Astrocyte (in vitro differentiated cells and primary cell): ENCODE results near the gene ADGRE2. TPM values are rescaled to one million over a fixed set of nuclear protein-coding genes. Genes with fewer than 3 reads are reported as not detected.
"Not testable (repeated sequence)": the region's sequence is repeated elsewhere in the genome, so short reads cannot be mapped to it uniquely, and the experiment has no call there.

ENCODE experiments used
- DNase-seq: peaks from one replicate; pipeline ENCODE4 v3.0.0-alpha.2; 2010; ENCODE audit warnings: low read depth
- FAIRE-seq: peaks from 2 replicates; lab custom pipeline; 2011; peaks lifted over from hg19 to GRCh38; lab: Jason Lieb, UNC
- H2AFZ ChIP-seq: 2 replicates; pipeline ENCODE4 v1.6.0; 2012; ENCODE audit warnings: low read depth, low read length, inconsistent platforms
- H3K27ac ChIP-seq: 2 replicates; pipeline ENCODE4 v1.5.1; 2011; ENCODE audit warnings: low read depth, low read length, inconsistent platforms
- H3K27me3 ChIP-seq: 2 replicates; pipeline ENCODE4 v1.6.0; 2011; ENCODE audit warnings: low read length, inconsistent platforms; ENCODE audit not compliant: insufficient read depth
- H3K36me3 ChIP-seq: 2 replicates; pipeline ENCODE4 v1.5.1; 2011; ENCODE audit warnings: low read length, inconsistent platforms; ENCODE audit not compliant: insufficient read depth
- H3K4me1 ChIP-seq: 2 replicates; pipeline ENCODE4 v1.5.1; 2011; ENCODE audit warnings: low read length, inconsistent platforms; ENCODE audit not compliant: insufficient read depth
- H3K4me2 ChIP-seq: 2 replicates; pipeline ENCODE4 v1.6.0; 2012; ENCODE audit warnings: low read length, inconsistent platforms
- H3K4me3 ChIP-seq: 2 replicates; pipeline ENCODE4 v1.5.1; 2011; ENCODE audit warnings: low read depth, mild to moderate bottlenecking, low read length, inconsistent platforms; ENCODE audit not compliant: insufficient read depth
- H3K79me2 ChIP-seq: 2 replicates; pipeline ENCODE4 v1.6.0; 2012; ENCODE audit warnings: mild to moderate bottlenecking, low read length, inconsistent platforms; ENCODE audit not compliant: insufficient read depth
- H3K9ac ChIP-seq: 2 replicates; pipeline ENCODE4 v1.6.0; 2012; ENCODE audit warnings: mild to moderate bottlenecking, low read length, inconsistent platforms
- H3K9me3 ChIP-seq: 2 replicates; pipeline ENCODE4 v1.5.1; 2012; ENCODE audit warnings: low read depth, mild to moderate bottlenecking, low read length, inconsistent platforms; ENCODE audit not compliant: insufficient read depth
- H4K20me1 ChIP-seq: 2 replicates; pipeline ENCODE4 v1.6.0; 2012; ENCODE audit warnings: low read length, inconsistent platforms; ENCODE audit not compliant: insufficient read depth
- H3K27ac Mint-ChIP-seq: one replicate; pipeline ENCODE4 v1.8.0; 2021; ENCODE audit warnings: mild to moderate bottlenecking, mixed read lengths; ENCODE audit not compliant: unreplicated experiment
- H3K27me3 Mint-ChIP-seq: one replicate; pipeline ENCODE4 v1.8.0; 2021; ENCODE audit warnings: low read depth, mixed read lengths; ENCODE audit not compliant: unreplicated experiment
- H3K36me3 Mint-ChIP-seq: one replicate; pipeline ENCODE4 v1.8.0; 2021; ENCODE audit warnings: low read depth, mixed read lengths; ENCODE audit not compliant: unreplicated experiment
- H3K4me1 Mint-ChIP-seq: one replicate; pipeline ENCODE4 v1.8.0; 2021; ENCODE audit warnings: low read depth, mixed read lengths; ENCODE audit not compliant: unreplicated experiment
- H3K4me3 Mint-ChIP-seq: one replicate; pipeline ENCODE4 v1.8.0; 2021; ENCODE audit warnings: mild to moderate bottlenecking, moderate library complexity, mixed read lengths; ENCODE audit not compliant: unreplicated experiment
- H3K9me3 Mint-ChIP-seq: one replicate; pipeline ENCODE4 v1.8.0; 2021; ENCODE audit warnings: mild to moderate bottlenecking, mixed read lengths; ENCODE audit not compliant: unreplicated experiment
- EZH2 ChIP-seq: IDR thresholded peaks from 2 replicates; pipeline ENCODE4 v1.6.1; 2012; ENCODE audit warnings: mild to moderate bottlenecking, low read length, inconsistent platforms; ENCODE audit not compliant: insufficient read depth
- total RNA-seq: library from RNA; stranded (reverse); gene quantifications from 2 replicates; pipeline ENCODE4 v1.2.1, GENCODE V29; 2021
- TF ChIP-seq, protein P1 (sequence below): IDR thresholded peaks from 2 replicates; pipeline ENCODE4 v1.5.1; 2011; ENCODE audit warnings: low read depth, mild to moderate bottlenecking, inconsistent platforms, low read length, moderate library complexity; ENCODE audit not compliant: insufficient read depth

The ADGRE2 gene
- total RNA-seq, 1 donor from 2014 or later: 0.34 TPM

DNA sequence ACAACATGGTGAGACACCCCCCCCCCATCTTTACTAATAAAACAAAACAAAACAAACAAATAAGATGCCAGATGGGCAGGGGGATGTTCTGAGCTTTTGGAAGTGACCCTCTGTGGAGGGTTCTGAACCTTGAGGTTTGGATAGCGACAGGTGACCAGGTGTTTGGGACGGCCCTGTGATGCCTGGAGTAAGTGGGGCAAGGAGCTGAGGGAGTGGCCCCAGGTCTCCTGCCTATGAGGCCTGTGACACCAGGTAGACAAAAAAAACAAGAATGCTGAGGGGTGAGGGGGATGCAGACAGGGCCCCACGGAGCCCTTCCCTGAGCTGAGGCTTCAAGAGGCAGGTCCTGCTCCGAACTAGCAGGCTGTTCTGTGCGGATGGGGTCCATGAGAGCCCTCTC is 9.2 kb downstream of the ADGRE2 start:
- Mint-ChIP-seq H3K27me3 (peaks cover 24% of the 10 kb centered on the region), H3K4me1 (no peaks in the 10 kb centered on the region), H3K4me3 (no peak overlapping the region), H3K36me3 (no peaks in the 10 kb centered on the region), H3K9me3 (peaks cover 4% of the 10 kb centered on the region), H3K27ac (no peak overlapping the region)
- Histone ChIP-seq H3K4me1 (no peaks in the 10 kb centered on the region), H3K36me3 (no peaks in the 10 kb centered on the region), H3K9ac (no peak overlapping the region), H3K27me3 (no peaks in the 10 kb centered on the region), H3K79me2 (no peaks in the 10 kb centered on the region), H4K20me1 (no peaks in the 10 kb centered on the region), H2AFZ (no peak overlapping the region), H3K4me3 (no peak overlapping the region), H3K4me2 (no peak overlapping the region), H3K27ac (no peak overlapping the region), H3K9me3 (no peaks in the 10 kb centered on the region)
- no peak for FAIRE-seq
- no peak for TF ChIP-seq EZH2
- TF ChIP-seq, protein P1, sequence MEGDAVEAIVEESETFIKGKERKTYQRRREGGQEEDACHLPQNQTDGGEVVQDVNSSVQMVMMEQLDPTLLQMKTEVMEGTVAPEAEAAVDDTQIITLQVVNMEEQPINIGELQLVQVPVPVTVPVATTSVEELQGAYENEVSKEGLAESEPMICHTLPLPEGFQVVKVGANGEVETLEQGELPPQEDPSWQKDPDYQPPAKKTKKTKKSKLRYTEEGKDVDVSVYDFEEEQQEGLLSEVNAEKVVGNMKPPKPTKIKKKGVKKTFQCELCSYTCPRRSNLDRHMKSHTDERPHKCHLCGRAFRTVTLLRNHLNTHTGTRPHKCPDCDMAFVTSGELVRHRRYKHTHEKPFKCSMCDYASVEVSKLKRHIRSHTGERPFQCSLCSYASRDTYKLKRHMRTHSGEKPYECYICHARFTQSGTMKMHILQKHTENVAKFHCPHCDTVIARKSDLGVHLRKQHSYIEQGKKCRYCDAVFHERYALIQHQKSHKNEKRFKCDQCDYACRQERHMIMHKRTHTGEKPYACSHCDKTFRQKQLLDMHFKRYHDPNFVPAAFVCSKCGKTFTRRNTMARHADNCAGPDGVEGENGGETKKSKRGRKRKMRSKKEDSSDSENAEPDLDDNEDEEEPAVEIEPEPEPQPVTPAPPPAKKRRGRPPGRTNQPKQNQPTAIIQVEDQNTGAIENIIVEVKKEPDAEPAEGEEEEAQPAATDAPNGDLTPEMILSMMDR: no peak
- no peak for DNase-seq

DNA sequence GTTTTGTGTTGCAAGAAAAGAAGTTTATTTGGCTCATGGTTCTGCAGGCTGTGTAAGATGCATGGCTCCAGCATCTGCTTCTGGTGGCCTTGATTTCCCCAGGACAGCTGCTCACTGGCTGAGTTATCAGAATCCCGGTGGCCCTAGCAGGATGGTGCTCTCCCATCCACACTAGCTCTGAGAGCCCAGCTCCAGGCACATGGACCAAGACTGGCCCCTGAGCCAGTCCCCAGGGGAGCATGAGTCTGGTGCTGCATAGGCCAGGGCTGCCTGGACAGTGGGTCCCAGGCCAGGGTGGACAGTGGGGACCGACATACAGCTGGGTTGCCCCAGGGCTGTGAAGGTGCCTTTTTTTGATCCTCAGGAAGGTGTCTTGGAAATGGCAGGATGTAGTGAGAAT is 10.4 kb downstream of the ADGRE2 start:
- Histone ChIP-seq H3K9me3 (no peaks in the 10 kb centered on the region), H3K9ac (no peak overlapping the region), H3K79me2 (no peaks in the 10 kb centered on the region), H4K20me1 (no peaks in the 10 kb centered on the region), H2AFZ (no peak overlapping the region), H3K4me2 (no peak overlapping the region), H3K4me1 (no peaks in the 10 kb centered on the region), H3K36me3 (no peaks in the 10 kb centered on the region), H3K4me3 (no peak overlapping the region), H3K27ac (no peak overlapping the region), H3K27me3 (no peaks in the 10 kb centered on the region)
- no peak for DNase-seq
- no peak overlapping the region for H3K27ac Mint-ChIP-seq
- TF ChIP-seq EZH2: no peak
- TF ChIP-seq, protein P1: no peak
- no peaks in the 10 kb centered on the region for H3K4me1 Mint-ChIP-seq
- peaks cover 20% of the 10 kb centered on the region for H3K27me3 Mint-ChIP-seq
- FAIRE-seq: no peak
- no peaks in the 10 kb centered on the region for H3K36me3 Mint-ChIP-seq
- H3K4me3 Mint-ChIP-seq: no peak overlapping the region
- peaks cover 5% of the 10 kb centered on the region for H3K9me3 Mint-ChIP-seq

DNA sequence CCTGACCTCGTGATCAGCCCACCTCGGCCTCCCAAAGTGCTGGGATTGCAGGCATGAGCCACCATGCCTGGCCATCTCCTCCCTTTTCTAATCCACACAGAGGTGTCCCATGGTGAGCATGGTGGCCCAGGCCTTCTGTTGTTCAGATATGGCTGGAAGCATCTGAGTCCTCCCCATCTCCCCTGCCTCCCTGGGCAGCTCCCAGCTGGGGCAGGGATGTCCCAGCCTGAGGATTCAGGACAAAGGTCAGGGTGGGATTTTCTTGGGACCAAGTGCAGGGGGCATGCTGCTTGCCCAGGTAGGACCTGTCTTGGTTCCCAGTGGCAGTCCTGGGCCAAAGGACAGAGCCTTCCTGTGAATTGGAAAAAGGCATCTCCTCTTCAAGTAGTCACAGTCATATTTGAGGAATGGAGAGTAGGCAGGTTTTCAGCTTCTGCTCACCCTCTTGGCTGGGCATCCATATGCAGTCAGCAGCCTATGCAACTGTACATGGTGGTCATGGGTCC is 10.8 kb downstream of the ADGRE2 start:
- no peaks in the 10 kb centered on the region for H3K36me3 ChIP-seq
- TF ChIP-seq, protein P1: no peak
- no peak for TF ChIP-seq EZH2
- Mint-ChIP-seq H3K4me1 (no peaks in the 10 kb centered on the region), H3K27me3 (peaks cover 20% of the 10 kb centered on the region), H3K4me3 (no peak overlapping the region), H3K27ac (no peak overlapping the region), H3K36me3 (no peaks in the 10 kb centered on the region), H3K9me3 (peaks cover 5% of the 10 kb centered on the region)
- H4K20me1 ChIP-seq: no peaks in the 10 kb centered on the region
- H3K4me2 ChIP-seq: no peak overlapping the region
- no peak overlapping the region for H3K9ac ChIP-seq
- no peaks in the 10 kb centered on the region for H3K79me2 ChIP-seq
- H3K9me3 ChIP-seq: no peaks in the 10 kb centered on the region
- no peaks in the 10 kb centered on the region for H3K27me3 ChIP-seq
- H2AFZ ChIP-seq: no peak overlapping the region
- no peak overlapping the region for H3K27ac ChIP-seq
- no peaks in the 10 kb centered on the region for H3K4me1 ChIP-seq
- DNase-seq (no peak), FAIRE-seq (no peak)
- H3K4me3 ChIP-seq: no peak overlapping the region

DNA sequence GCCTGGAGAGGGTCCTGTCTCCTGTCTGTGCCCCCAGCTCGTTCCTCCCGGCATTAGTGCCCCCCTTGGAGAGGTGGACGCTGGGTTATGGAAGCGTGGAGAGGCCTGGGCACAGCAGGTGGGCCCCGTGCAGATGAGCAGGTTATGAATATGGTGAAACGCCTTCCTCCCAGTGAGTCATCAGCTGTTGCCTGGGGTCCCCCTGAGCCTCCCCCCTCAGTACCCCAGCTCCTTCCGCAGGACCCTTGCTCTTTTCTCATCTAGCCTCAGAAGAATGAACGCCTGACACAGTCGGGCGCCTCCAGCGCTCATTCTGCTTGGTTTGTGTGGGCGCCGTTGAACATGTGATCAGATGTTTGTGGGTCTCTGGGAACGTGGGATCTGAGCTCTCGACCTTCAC is 12.5 kb downstream of the ADGRE2 start:
- not testable (repeated sequence) for H3K9me3 ChIP-seq, H3K9me3 Mint-ChIP-seq, H3K36me3 ChIP-seq, DNase-seq, H3K4me1 ChIP-seq, H2AFZ ChIP-seq, H3K79me2 ChIP-seq, FAIRE-seq, H3K27me3 ChIP-seq, H3K4me3 ChIP-seq, H3K4me3 Mint-ChIP-seq, H3K36me3 Mint-ChIP-seq, H3K4me1 Mint-ChIP-seq, H3K27ac ChIP-seq, H3K27ac Mint-ChIP-seq, H4K20me1 ChIP-seq, H3K4me2 ChIP-seq, H3K9ac ChIP-seq
- H3K27me3 Mint-ChIP-seq: peaks cover 16% of the 10 kb centered on the region
